MCF 10A (cell line): Measurements from ENCODE around the gene AATK. TPM values are rescaled to one million over a fixed set of nuclear protein-coding genes. Genes with fewer than 3 reads are reported as not detected.

Source experiments
- BruUV-seq: library from RNA; stranded (reverse); fragments of 400-500 nt; replicated peaks from 2 replicates; lab custom pipeline; 2021; lab: Mats Ljungman, UMichigan
- CTCF ChIA-PET: fragments of 300-600 bp; sonication (Branson Sonifier 250); formaldehyde crosslinking; extraction: SDS; loops from one replicate; lab custom pipeline; 2021; ENCODE audit warnings: antibody characterized with exemption, inconsistent platforms; lab: Yijun Ruan, JAX
- POLR2A ChIA-PET: fragments of 300-600, 350-650 bp; sonication (Branson Sonifier 250); formaldehyde crosslinking; extraction: SDS; loops from one replicate; lab custom pipeline; 2020; ENCODE audit warnings: antibody characterized with exemption, inconsistent platforms; lab: Yijun Ruan, JAX
- DNase-seq: peaks from one replicate; pipeline ENCODE4 v3.0.0-alpha.2; 2018; ENCODE audit not compliant: unreplicated experiment
- H3K27ac Mint-ChIP-seq: one replicate; pipeline ENCODE4 v1.8.0; 2022; ENCODE audit warnings: mild to moderate bottlenecking, low read depth, mixed read lengths; ENCODE audit not compliant: unreplicated experiment
- H3K27me3 Mint-ChIP-seq: one replicate; pipeline ENCODE4 v1.8.0; 2022; ENCODE audit warnings: mixed read lengths; ENCODE audit not compliant: insufficient read depth, unreplicated experiment
- H3K36me3 Mint-ChIP-seq: one replicate; pipeline ENCODE4 v1.8.0; 2022; ENCODE audit warnings: mild to moderate bottlenecking, moderate library complexity, mixed read lengths; ENCODE audit not compliant: insufficient read depth, unreplicated experiment
- H3K4me1 Mint-ChIP-seq: one replicate; pipeline ENCODE4 v1.8.0; 2022; ENCODE audit warnings: mixed read lengths; ENCODE audit not compliant: insufficient read depth, unreplicated experiment
- H3K4me3 Mint-ChIP-seq: one replicate; pipeline ENCODE4 v1.8.0; 2022; ENCODE audit warnings: mild to moderate bottlenecking, moderate library complexity, mixed read lengths; ENCODE audit not compliant: unreplicated experiment
- H3K9me3 Mint-ChIP-seq: one replicate; pipeline ENCODE4 v1.8.0; 2022; ENCODE audit warnings: mixed read lengths; ENCODE audit not compliant: unreplicated experiment
- intact Hi-C: fragments of 100-400 bp; cut with micrococcal nuclease; formaldehyde crosslinking; loops from 2 replicates; pipeline ENCODE4 v1.14.1; 2022
- total RNA-seq: library from RNA; stranded (reverse); gene quantifications from 2 replicates; pipeline ENCODE4 v1.2.3, GENCODE V29; 2022
- TF ChIP-seq, protein P1 (sequence below): fragments of 200-600 bp; IDR thresholded peaks from one replicate; pipeline ENCODE4 v1.8.0; 2022; ENCODE audit warnings: antibody characterized with exemption, mild to moderate bottlenecking; ENCODE audit not compliant: unreplicated experiment

Gene AATK
- total RNA-seq, 1 experiment from 2014 or later, result 1.4 TPM

DNA sequence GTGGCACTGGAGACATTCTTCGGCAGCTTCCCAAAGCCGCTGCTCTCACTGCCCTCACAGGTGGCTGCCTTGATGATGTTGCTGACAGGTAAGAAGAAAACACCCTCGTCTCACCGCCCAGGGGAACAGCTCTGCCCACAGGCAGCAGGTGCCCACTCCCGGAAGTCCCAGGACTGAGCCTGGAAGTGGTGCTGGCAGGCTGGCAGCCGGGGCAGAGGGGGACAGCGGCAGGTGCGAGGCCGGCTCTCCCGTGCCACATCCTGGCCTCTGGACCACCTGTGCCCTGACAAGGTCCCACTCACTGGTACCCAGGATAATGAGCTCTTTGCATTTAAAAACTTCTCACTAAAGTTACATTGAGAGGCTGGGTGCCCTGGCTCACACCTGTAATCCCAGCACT, 36.3 kb upstream of the AATK start:
- no peaks in the 10 kb centered on the region for H3K9me3 Mint-ChIP-seq
- intact Hi-C loops, result no loop called here
- peaks cover 19% of the 10 kb centered on the region for H3K36me3 Mint-ChIP-seq
- no peaks in the 10 kb centered on the region for H3K4me1 Mint-ChIP-seq
- TF ChIP-seq, protein P1, sequence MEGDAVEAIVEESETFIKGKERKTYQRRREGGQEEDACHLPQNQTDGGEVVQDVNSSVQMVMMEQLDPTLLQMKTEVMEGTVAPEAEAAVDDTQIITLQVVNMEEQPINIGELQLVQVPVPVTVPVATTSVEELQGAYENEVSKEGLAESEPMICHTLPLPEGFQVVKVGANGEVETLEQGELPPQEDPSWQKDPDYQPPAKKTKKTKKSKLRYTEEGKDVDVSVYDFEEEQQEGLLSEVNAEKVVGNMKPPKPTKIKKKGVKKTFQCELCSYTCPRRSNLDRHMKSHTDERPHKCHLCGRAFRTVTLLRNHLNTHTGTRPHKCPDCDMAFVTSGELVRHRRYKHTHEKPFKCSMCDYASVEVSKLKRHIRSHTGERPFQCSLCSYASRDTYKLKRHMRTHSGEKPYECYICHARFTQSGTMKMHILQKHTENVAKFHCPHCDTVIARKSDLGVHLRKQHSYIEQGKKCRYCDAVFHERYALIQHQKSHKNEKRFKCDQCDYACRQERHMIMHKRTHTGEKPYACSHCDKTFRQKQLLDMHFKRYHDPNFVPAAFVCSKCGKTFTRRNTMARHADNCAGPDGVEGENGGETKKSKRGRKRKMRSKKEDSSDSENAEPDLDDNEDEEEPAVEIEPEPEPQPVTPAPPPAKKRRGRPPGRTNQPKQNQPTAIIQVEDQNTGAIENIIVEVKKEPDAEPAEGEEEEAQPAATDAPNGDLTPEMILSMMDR, result no peak
- no peak for DNase-seq
- no TSS peak for BruUV-seq
- no peak overlapping the region for H3K27ac Mint-ChIP-seq
- no peak overlapping the region for H3K4me3 Mint-ChIP-seq
- ChIA-PET CTCF (interaction anchor here (0.6 kb wide), 2 partner anchors 22 to 100 kb away, joined by 3 to 4 read pairs; no protein-coding TSS in a partner anchor), POLR2A (no interaction called here)
- H3K27me3 Mint-ChIP-seq, result no peaks in the 10 kb centered on the region

DNA sequence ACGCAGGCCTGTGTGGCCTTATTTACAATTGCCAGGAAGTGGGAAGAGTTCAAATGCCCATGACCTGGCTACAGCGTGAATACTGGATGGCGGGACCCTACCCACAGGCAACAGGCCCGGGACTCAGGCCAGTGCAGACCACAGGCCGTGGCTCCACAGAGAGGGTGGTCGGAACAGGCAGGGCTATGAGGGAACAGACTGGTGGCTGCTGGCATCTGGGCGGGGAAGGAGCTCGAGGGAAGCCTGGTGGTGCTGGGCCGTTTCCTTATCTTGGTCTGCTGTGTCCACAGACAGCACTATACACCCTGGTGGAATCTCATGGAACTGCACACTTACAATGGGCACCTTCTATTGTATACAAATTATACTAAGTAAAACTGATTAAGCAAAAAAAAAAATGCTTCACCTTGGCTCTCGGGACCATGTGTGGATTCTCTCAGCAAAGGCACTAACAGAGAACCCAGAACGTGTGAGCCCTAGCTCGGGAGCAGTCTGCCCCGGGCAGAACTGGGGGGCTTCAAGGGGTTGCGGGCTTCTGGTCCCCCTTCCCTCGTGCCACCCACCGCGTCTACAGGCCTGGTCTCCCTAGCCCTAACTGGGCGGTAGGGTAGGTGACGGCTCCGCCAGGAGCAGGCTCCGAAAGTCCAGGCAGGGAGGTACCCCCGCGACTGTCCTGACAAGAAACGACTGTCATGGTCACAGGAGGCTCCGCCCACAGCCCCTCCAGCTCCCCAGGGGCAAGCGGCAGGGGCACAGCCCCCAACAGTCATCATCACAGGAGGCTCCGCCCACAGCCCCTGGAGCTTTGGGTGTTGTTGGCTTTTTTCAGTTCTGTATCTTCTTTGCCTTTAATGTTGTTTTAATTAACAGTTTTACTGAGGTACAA, 34.9 kb upstream of the AATK start:
- BruUV-seq, result no TSS peak
- POLR2A ChIA-PET, result no interaction called here
- no peaks in the 10 kb centered on the region for H3K27me3 Mint-ChIP-seq
- peak; percentile 63 for DNase-seq
- TF ChIP-seq, protein P1, result peak; percentile 54
- intact Hi-C loops, result loop anchor here (2.0 kb wide), 1 partner anchor 58 kb away; no protein-coding TSS in a partner anchor
- H3K4me1 Mint-ChIP-seq, result no peaks in the 10 kb centered on the region
- H3K4me3 Mint-ChIP-seq, result no peak overlapping the region
- CTCF ChIA-PET, result interaction anchor here (0.6 to 1.9 kb wide), 7 partner anchors 10 to 212 kb away, joined by 3 to 7 read pairs (median 5); no protein-coding TSS in a partner anchor
- no peak overlapping the region for H3K27ac Mint-ChIP-seq
- H3K36me3 Mint-ChIP-seq, result peaks cover 19% of the 10 kb centered on the region
- no peaks in the 10 kb centered on the region for H3K9me3 Mint-ChIP-seq

DNA sequence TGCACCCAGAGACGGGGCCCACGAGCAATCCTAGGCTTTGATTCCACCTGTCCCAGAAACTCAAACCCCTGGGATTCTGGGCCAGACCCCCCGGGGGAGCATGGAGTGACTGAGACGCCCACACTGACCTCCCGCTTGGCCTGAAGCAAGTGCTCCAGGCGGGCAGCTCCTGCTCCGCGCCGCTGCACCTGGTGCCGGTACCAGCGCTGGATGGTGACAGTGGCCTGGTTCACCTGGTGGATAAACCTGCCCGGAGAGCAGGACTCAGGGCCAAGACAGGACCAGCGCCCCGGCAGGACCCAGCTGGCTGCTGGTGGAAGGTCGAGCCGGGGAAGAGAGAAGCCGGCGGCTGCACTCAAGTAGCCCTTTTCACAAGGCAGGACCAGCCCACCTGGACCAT, 34.2 kb upstream of the AATK start:
- BruUV-seq, result no TSS peak
- no peaks in the 10 kb centered on the region for H3K4me1 Mint-ChIP-seq

DNA sequence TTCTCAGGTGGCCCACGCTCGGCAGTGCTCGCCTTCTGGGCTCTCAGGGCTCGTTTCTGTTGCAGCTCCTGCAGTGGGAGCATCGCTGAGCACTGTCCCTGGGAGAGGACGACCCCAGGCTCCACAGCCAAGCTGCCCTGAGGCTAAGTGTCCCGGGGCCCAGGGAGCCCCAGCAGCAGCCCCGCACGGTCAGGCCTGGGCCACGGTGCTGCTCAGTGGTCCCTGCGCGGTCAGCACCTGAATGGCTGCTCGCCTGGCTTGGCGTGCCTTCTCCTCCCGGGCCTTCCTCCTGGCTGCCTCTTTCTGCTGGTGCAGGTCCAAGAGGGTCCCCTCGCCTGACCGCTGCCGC, 33.4 kb upstream of the AATK start:
- Mint-ChIP-seq H3K27ac (no peak overlapping the region), H3K27me3 (no peaks in the 10 kb centered on the region), H3K9me3 (no peaks in the 10 kb centered on the region), H3K4me1 (no peaks in the 10 kb centered on the region), H3K4me3 (no peak overlapping the region), H3K36me3 (peaks cover 17% of the 10 kb centered on the region)
- CTCF ChIA-PET, result interaction anchor here (1.2 to 1.6 kb wide), 2 partner anchors 12 to 56 kb away, joined by 3 to 4 read pairs; no protein-coding TSS in a partner anchor
- no peak for DNase-seq
- intact Hi-C loops, result no loop called here
- POLR2A ChIA-PET, result no interaction called here
- BruUV-seq, result no TSS peak
- TF ChIP-seq, protein P1, result no peak

More for the DNA sequence above, 34.2 kb upstream of the AATK start:
- H3K27me3 Mint-ChIP-seq, result no peaks in the 10 kb centered on the region
- intact Hi-C loops, result loop anchor here (2.0 kb wide), 1 partner anchor 57 kb away; no protein-coding TSS in a partner anchor
- peaks cover 19% of the 10 kb centered on the region for H3K36me3 Mint-ChIP-seq
- TF ChIP-seq, protein P1, result no peak
- H3K9me3 Mint-ChIP-seq, result no peaks in the 10 kb centered on the region
- ChIA-PET CTCF (interaction anchor here (0.6 to 1.9 kb wide), 6 partner anchors 9 to 177 kb away, joined by 3 to 7 read pairs (median 3); no protein-coding TSS in a partner anchor), POLR2A (no interaction called here)
- H3K4me3 Mint-ChIP-seq, result no peak overlapping the region
- no peak overlapping the region for H3K27ac Mint-ChIP-seq
- no peak for DNase-seq
